ENCODE measurements around the gene VPS13D.

DNA sequence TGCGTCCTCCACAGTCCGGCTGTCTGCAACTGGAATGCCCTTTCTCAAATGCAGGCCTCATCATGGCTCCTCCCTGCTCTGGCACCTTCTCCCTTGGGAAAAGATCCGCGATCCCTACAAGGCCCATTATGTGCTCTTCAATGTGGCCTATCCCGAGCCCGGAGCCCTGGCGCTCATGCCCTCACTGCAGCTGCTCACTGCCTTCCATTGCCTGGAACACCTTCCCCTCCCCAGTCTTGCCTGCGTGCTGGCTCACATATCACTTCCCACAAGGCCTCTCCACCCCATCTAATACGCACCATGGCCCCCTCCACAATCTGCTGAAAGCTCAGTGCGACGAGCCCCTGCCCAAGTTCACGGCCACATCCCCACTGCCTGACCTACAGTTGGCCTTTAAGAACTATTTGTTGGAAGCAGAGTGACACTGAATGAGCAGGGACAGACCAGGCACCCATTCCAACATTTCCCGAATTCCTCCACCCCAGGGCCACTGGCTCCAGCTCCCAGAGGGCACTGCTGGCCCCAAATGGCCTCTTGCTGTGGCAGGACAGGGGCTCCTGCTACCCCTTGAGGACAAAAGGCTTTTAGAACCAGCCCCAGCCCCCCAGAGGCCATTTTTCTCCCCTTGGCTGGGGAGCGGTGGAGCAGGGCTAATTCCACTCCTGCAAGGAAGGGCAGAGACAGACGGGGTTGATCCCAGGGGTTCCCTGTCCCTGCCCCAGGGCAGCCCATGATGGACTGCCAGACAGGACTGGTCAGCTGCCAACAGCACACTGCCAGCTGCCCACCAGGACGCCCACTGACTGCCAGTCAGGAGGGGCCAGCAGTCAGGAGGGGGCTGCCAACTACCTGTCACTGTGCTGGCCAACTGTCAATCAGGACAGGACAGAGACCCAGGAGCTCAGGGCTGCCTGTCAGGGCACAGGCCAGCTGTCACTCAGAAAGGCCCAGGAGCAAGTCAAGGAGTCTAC, 323.4 kb downstream of the VPS13D start:
- TF ChIP-seq RAD21 (IDR thresholded peaks at IDR 0.05; ENCODE audit: low read depth) (peak; percentile 10), EP300 (IDR thresholded peaks at IDR 0.05; ENCODE audit: borderline replicate concordance) (peak; percentile 97), ZBTB7A (IDR thresholded peaks at IDR 0.05; ENCODE audit: low read depth) (peak; percentile 91), CEBPB (IDR thresholded peaks at IDR 0.05) (peak; percentile 48; the same call in 1 of the 2 replicates), NFIC (IDR thresholded peaks at IDR 0.05) (peak; percentile 98), FOXM1 (IDR thresholded peaks at IDR 0.05; ENCODE audit: borderline replicate concordance, low read depth) (peak; percentile 93), YY1 (IDR thresholded peaks at IDR 0.05; ENCODE audit: low read depth) (peak; percentile 78), MAX (IDR thresholded peaks at IDR 0.05) (peak; percentile 12), USF1 (IDR thresholded peaks at IDR 0.05) (no peak; the same call in 1 of the 2 replicates)
- TF ChIP-seq, protein P1, sequence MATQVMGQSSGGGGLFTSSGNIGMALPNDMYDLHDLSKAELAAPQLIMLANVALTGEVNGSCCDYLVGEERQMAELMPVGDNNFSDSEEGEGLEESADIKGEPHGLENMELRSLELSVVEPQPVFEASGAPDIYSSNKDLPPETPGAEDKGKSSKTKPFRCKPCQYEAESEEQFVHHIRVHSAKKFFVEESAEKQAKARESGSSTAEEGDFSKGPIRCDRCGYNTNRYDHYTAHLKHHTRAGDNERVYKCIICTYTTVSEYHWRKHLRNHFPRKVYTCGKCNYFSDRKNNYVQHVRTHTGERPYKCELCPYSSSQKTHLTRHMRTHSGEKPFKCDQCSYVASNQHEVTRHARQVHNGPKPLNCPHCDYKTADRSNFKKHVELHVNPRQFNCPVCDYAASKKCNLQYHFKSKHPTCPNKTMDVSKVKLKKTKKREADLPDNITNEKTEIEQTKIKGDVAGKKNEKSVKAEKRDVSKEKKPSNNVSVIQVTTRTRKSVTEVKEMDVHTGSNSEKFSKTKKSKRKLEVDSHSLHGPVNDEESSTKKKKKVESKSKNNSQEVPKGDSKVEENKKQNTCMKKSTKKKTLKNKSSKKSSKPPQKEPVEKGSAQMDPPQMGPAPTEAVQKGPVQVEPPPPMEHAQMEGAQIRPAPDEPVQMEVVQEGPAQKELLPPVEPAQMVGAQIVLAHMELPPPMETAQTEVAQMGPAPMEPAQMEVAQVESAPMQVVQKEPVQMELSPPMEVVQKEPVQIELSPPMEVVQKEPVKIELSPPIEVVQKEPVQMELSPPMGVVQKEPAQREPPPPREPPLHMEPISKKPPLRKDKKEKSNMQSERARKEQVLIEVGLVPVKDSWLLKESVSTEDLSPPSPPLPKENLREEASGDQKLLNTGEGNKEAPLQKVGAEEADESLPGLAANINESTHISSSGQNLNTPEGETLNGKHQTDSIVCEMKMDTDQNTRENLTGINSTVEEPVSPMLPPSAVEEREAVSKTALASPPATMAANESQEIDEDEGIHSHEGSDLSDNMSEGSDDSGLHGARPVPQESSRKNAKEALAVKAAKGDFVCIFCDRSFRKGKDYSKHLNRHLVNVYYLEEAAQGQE (IDR thresholded peaks at IDR 0.05; ENCODE audit: low read depth): 0 out of 2 replicates have a peak, but pooled peaks have one; percentile 34
